ENCODE data around the gene PNPLA7. TPM values are rescaled to one million over a fixed set of nuclear protein-coding genes. Genes with fewer than 3 reads are reported as not detected.

The PNPLA7 gene
- total RNA-seq, 1 experiment from 2014 or later, result 1.3 TPM

GRCh38 chr9:137480686-137481683, 69.2 kb downstream of the PNPLA7 start:
- Mint-ChIP-seq H3K27me3 (ENCODE audit: low read depth) (no peaks in the 10 kb centered on the region), H3K4me3 (no peak overlapping the region), H3K9me3 (peaks cover 4% of the 10 kb centered on the region), H3K4me1 (0 out of 2 replicates have a peak, but pooled peaks cover 4% of the 10 kb centered on the region), H3K36me3 (peaks cover 2% of the 10 kb centered on the region; the same call in 1 of the 2 replicates), H3K27ac (no peak overlapping the region)
- POLR2A ChIA-PET, result no interaction called here
- no peak for ATAC-seq
- no peak for DNase-seq (ENCODE audit: low spot score)
- CTCF ChIA-PET, result interaction anchor here (0.8 to 1.6 kb wide), 2 partner anchors 58 to 194 kb away, joined by 3 to 5 read pairs; partner anchors contain the start of genes EXD3 and NOXA1
- TF ChIP-seq FOXP1 (CRISPR knock-in tag; IDR thresholded peaks at IDR 0.05; ENCODE audit: borderline replicate concordance) (no peak), AFF4 (CRISPR knock-in tag; IDR thresholded peaks at IDR 0.05; ENCODE audit: borderline replicate concordance) (no peak), ZNF121 (CRISPR knock-in tag; IDR thresholded peaks at IDR 0.05) (no peak), RORB (CRISPR knock-in tag; IDR thresholded peaks at IDR 0.05) (no peak), ELF4 (CRISPR knock-in tag; IDR thresholded peaks at IDR 0.05; ENCODE audit: low read depth) (no peak), HMGXB4 (CRISPR knock-in tag; IDR thresholded peaks at IDR 0.05) (no peak), ZNF219 (CRISPR knock-in tag; IDR thresholded peaks at IDR 0.05; ENCODE audit: borderline replicate concordance) (no peak), ZBTB43 (CRISPR knock-in tag; IDR thresholded peaks at IDR 0.05) (no peak), ZNF232 (CRISPR knock-in tag; IDR thresholded peaks at IDR 0.05) (no peak), PREB (CRISPR knock-in tag; IDR thresholded peaks at IDR 0.05; ENCODE audit: borderline replicate concordance) (no peak), NR1H2 (CRISPR knock-in tag; IDR thresholded peaks at IDR 0.05) (no peak), EMX1 (CRISPR knock-in tag; IDR thresholded peaks at IDR 0.05) (no peak), ZNF396 (CRISPR knock-in tag; IDR thresholded peaks at IDR 0.05; ENCODE audit: borderline replicate concordance) (no peak), ZNF671 (CRISPR knock-in tag; IDR thresholded peaks at IDR 0.05) (no peak), ZNF512 (CRISPR knock-in tag; IDR thresholded peaks at IDR 0.05; ENCODE audit: borderline replicate concordance) (no peak), GRHL2 (CRISPR knock-in tag; IDR thresholded peaks at IDR 0.05; ENCODE audit: insufficient replicate concordance, severe bottlenecking) (no peak), NR3C1 (CRISPR knock-in tag; conservative IDR thresholded peaks at IDR 0.05; ENCODE audit: low read depth) (no peak), E2F1 (CRISPR knock-in tag; IDR thresholded peaks at IDR 0.05) (no peak), GABPB1 (CRISPR knock-in tag; IDR thresholded peaks at IDR 0.05) (no peak), SMAD3 (CRISPR knock-in tag; IDR thresholded peaks at IDR 0.05; ENCODE audit: borderline replicate concordance) (no peak)
